Neural crest cell (in vitro differentiated cells): ENCODE data around the gene OPTC. TPM values are rescaled to one million over a fixed set of nuclear protein-coding genes. Genes with fewer than 3 reads are reported as not detected.

Source experiments
- DNase-seq: peaks from one replicate; pipeline ENCODE4 v3.0.0; 2021; ENCODE audit warnings: low read depth, mixed read lengths, low spot score
- H3K27ac Mint-ChIP-seq: one replicate; pipeline ENCODE4 v1.8.0; 2021; ENCODE audit warnings: mild to moderate bottlenecking, mixed read lengths; ENCODE audit not compliant: unreplicated experiment
- H3K27me3 Mint-ChIP-seq: 2 replicates; pipeline ENCODE4 v1.8.0; 2021; ENCODE audit warnings: low read depth, mild to moderate bottlenecking, mixed read lengths
- H3K36me3 Mint-ChIP-seq: 2 replicates; pipeline ENCODE4 v1.8.0; 2021; ENCODE audit warnings: low read depth, mild to moderate bottlenecking, mixed read lengths
- H3K4me1 Mint-ChIP-seq: 2 replicates; pipeline ENCODE4 v1.8.0; 2021; ENCODE audit warnings: mixed read lengths
- H3K4me3 Mint-ChIP-seq: one replicate; pipeline ENCODE4 v1.8.0; 2021; ENCODE audit warnings: mild to moderate bottlenecking, mixed read lengths
- H3K9me3 Mint-ChIP-seq: 2 replicates; pipeline ENCODE4 v1.8.0; 2021; ENCODE audit warnings: mixed read lengths
- total RNA-seq: library from RNA; stranded (reverse); gene quantifications from 2 replicates; pipeline ENCODE4 v1.2.1, GENCODE V29; 2021
- TF ChIP-seq, protein P1 (sequence below): fragments of 200-600 bp; sonication (generic); conservative IDR thresholded peaks from 2 replicates; pipeline ENCODE4 v1.5.0; 2021; ENCODE audit warnings: antibody characterized with exemption, mild to moderate bottlenecking

OPTC gene
- total RNA-seq, 1 donor from 2014 or later, result not detected

DNA sequence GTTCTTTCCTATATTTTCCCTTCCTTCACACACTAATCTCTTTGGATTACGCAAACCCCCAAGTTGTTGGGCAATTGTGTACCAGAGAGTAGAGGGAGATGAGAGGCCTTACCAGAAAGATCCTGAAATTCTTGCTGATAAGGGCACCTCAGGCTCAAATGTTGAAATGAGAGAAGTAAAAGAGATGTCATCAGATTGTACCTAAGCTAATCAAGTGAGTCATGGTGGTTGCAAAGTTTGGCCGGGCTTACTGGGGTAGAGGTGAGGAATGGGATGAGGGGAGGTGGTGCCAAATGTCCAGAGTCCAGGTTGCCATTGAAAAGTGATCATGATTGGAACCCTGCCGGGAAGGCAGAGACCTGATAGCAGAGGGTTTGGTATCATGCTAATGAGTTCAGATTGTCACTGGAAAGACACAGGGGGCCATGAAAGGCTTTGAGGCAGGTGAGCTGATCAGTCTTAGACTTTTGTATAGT lies 43.1 kb downstream of the OPTC start:
- no peaks in the 10 kb centered on the region for H3K27me3 Mint-ChIP-seq
- H3K4me3 Mint-ChIP-seq, result no peak overlapping the region
- no peaks in the 10 kb centered on the region for H3K9me3 Mint-ChIP-seq
- peak overlapping the region; percentile 9 for H3K27ac Mint-ChIP-seq
- peaks cover 9% of the 10 kb centered on the region for H3K4me1 Mint-ChIP-seq
- TF ChIP-seq, protein P1, sequence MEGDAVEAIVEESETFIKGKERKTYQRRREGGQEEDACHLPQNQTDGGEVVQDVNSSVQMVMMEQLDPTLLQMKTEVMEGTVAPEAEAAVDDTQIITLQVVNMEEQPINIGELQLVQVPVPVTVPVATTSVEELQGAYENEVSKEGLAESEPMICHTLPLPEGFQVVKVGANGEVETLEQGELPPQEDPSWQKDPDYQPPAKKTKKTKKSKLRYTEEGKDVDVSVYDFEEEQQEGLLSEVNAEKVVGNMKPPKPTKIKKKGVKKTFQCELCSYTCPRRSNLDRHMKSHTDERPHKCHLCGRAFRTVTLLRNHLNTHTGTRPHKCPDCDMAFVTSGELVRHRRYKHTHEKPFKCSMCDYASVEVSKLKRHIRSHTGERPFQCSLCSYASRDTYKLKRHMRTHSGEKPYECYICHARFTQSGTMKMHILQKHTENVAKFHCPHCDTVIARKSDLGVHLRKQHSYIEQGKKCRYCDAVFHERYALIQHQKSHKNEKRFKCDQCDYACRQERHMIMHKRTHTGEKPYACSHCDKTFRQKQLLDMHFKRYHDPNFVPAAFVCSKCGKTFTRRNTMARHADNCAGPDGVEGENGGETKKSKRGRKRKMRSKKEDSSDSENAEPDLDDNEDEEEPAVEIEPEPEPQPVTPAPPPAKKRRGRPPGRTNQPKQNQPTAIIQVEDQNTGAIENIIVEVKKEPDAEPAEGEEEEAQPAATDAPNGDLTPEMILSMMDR, result no peak
- H3K36me3 Mint-ChIP-seq, result no peaks in the 10 kb centered on the region
- no peak for DNase-seq

DNA sequence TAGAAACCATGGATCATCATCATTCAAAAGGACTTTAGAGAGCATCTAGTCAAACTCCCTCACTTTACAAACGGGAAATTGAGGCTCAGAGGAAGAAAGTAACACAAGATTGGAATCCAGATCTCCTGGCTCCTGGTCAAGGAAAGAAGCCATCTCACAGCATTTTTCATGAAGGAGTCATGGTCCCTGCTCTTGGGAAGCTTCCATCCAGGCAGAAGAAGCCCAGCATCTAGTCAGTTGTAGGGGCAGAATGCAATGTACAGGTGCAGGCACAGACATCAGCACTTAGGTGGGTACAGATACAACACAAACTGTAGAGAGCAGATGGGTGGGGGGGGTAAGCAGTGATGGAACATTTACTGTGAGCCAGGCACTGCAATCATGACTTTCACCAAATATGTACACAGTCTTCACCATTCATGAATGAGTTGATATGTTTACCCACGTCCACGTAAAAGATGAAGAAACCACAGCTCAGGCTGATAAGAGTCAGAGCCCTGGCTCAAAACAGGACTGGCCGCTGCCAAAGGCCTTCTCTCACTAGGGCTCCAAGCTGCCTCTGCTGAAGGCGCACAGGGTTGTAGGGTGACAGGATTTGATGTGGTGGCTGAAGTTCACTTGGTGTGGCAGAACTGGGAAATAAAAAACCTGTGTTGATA lies 44.0 kb downstream of the OPTC start:
- H3K9me3 Mint-ChIP-seq, result no peaks in the 10 kb centered on the region
- no peak for DNase-seq
- H3K36me3 Mint-ChIP-seq, result no peaks in the 10 kb centered on the region
- H3K4me3 Mint-ChIP-seq, result no peak overlapping the region
- H3K27ac Mint-ChIP-seq, result no peak overlapping the region
- TF ChIP-seq, protein P1, result no peak
- peaks cover 9% of the 10 kb centered on the region for H3K4me1 Mint-ChIP-seq
- no peaks in the 10 kb centered on the region for H3K27me3 Mint-ChIP-seq

DNA sequence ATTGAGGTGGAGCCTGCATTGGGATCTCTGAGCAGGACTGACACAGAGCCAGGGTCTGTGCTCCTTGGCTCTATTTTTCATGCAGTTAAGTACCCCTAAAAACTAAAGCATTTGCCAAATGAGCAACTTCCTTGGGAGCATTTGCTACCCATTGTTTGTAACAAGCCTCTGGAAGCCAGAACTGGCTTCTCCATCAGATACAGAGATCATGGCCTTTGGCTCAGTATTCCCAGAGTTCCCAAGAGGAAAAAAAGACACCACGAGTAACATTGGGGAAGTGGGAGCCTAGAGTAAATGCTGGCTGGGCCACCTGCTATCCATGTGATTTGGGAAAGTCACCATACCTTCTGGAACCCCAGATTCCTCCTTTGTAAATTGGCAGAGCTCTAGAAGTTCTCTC lies 44.8 kb downstream of the OPTC start:
- Mint-ChIP-seq H3K4me1 (peaks cover 9% of the 10 kb centered on the region), H3K27ac (peak overlapping the region; percentile 31), H3K27me3 (no peaks in the 10 kb centered on the region), H3K9me3 (no peaks in the 10 kb centered on the region), H3K4me3 (no peak overlapping the region), H3K36me3 (no peaks in the 10 kb centered on the region)
- DNase-seq, result no peak
- TF ChIP-seq, protein P1, result no peak

DNA sequence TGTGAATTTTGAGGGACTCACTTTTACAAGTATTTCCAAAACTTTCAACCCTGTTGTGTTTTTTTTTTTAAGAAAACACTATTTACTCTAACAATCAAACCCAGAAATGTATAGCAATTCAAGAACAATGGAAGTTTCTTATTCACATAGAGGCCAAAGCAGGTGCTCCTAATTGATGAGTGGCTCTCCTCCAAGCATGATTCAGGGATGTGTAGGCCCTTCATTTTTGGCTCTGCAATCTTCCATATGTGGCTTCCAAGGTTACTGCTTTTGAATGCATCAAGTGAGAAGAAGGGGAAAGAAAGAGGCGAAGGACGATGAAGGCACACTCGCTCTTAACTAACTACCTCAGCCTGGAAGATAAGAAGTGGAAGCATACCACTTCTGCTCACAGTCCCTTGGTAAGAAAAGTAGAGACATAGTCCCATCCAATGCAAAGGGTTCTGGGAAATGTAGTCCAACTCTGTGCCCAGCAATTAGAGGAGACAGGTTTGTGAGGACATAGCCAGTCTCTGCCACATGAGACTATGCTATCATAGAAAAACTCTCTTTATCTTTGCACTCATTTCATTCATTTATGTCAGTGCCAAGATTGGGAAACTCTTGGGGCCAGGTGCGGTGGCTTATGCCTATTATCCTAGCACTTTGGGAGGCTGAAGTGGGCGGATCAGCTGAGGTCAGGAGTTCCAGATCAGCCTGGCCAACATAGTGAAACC lies 46.0 kb downstream of the OPTC start:
- Mint-ChIP-seq H3K27me3 (no peaks in the 10 kb centered on the region), H3K27ac (no peak overlapping the region), H3K9me3 (no peaks in the 10 kb centered on the region), H3K4me3 (no peak overlapping the region), H3K4me1 (no peaks in the 10 kb centered on the region), H3K36me3 (no peaks in the 10 kb centered on the region)
- DNase-seq, result no peak
- TF ChIP-seq, protein P1, result no peak

DNA sequence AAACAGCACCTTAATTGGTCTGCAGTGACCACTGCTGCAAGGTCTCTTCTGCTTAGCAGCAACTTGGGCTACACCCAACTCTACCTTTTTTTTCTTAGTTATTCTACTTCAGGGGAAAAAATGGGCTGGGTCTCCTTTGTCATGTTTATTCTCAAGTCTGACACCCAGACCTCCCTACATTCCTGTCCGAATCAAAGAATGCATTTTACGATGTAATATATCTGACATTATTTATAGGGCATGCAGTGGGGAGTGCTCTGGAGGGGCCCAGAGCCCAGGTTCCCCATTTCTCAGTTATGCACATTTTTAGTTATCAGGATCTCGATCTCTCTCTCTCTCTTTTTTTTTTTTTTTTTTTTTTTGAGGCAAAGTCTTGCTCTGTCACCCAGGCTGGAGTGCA lies 50.5 kb downstream of the OPTC start:
- Mint-ChIP-seq H3K27ac (no peak overlapping the region), H3K9me3 (no peaks in the 10 kb centered on the region), H3K27me3 (no peaks in the 10 kb centered on the region), H3K4me1 (peaks cover 9% of the 10 kb centered on the region), H3K36me3 (no peaks in the 10 kb centered on the region), H3K4me3 (no peak overlapping the region)
- DNase-seq, result no peak
- TF ChIP-seq, protein P1, result no peak
